NCI-H2107 treated with DMSO at 0.1 percent for 48 hours (cell line): ENCODE data around the gene ETV3.
A peak's percentile ranks its signal among the peaks of the same experiment; 100 is the strongest.

ENCODE experiments used
- DNase-seq: peaks from one replicate; lab custom pipeline; 2025; ENCODE audit not compliant: unreplicated experiment; lab: John Stamatoyannopoulos, UW

Gene ETV3

DNA sequence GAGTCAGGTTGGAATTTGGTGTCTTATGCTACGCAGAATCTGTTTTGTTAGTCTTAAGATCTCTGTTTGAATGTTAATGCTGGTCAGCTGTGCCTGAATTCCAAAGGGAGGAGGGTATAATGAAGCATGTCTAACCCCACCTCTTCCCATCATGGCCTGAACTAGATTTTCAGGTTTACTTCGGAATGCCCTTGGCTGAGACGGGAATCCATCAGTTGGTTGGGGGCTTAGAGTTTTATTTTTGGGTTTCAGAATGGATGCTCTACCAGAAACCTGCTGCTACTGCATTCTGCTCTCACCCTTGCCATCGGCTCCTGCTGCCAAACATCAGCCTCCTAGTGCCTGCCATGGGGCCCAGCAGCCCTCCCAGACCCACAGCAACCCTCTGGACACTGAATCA lies 24.1 kb upstream of the ETV3 start:
- DNase-seq = no peak

DNA sequence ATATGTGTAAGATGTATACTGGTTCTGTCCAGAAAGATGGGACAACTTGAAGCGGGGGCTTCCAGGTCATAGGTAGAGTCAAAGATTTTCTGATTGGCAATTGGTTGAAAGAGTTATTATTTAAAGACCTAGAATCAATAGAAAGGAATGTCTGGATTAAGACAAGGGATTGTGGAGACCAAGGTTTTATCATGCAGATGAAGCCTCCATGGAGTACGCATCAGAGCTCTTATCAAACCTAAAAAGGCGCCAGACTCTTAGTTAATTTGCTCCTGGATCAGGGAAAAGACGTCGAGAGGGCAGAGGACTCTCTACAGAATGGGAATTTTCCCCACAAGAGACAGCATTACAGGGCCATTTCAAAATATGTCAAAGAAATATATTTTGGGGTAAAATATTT lies 23.7 kb upstream of the ETV3 start:
- DNase-seq = no peak

DNA sequence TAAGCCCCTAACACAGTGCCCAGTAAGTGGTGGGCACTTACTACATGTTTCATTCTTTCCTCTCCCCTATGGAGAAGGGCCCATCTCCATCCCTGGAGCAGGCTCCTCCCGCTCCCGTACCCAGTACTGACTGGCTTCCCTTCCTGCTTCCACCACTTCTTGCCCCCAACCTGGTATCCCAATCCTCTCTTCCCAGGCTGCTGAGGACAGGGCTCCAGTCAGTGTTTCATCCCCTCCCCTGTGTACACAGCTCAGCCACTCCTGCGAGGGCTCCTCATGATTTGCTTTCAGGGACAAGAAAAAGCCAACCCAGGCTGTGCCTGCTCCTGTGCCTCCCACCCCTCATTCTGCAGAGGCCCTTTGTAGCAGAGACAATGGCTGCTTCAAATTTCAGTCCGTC lies 20.8 kb upstream of the ETV3 start:
- DNase-seq = no peak

DNA sequence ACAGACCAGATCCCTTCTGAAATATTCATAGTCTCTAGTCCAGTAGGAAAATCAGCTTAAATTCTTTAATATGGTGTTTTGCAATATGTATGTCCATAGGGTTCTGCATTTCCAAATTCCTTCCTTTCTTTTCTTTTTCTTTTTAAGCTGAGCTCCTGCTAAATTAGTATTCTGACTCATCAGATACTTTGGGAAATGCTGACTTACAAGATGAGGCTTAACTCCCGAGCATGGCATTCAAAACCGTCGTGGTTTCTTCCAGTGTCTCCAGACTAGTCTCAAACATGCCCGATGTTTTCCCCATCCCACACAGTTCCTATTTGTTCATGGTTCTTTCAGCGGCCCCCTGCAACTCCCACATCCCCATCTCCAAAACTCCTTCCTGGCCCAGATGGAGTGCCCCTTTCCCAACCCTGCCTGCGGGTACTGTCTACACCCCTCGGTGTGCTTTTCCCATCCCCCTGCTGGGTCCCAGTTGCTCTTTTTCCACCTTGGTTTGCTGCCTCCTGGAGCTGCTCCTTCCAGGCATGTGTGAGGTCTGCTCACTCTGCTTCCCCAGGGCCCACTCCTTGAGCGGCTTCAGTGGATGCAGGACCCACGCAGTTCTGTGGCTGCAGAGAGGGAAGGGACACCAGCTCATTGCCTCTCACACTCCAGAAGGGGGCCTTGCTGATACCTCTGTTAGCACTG lies 19.5 kb upstream of the ETV3 start:
- no peak for DNase-seq

DNA sequence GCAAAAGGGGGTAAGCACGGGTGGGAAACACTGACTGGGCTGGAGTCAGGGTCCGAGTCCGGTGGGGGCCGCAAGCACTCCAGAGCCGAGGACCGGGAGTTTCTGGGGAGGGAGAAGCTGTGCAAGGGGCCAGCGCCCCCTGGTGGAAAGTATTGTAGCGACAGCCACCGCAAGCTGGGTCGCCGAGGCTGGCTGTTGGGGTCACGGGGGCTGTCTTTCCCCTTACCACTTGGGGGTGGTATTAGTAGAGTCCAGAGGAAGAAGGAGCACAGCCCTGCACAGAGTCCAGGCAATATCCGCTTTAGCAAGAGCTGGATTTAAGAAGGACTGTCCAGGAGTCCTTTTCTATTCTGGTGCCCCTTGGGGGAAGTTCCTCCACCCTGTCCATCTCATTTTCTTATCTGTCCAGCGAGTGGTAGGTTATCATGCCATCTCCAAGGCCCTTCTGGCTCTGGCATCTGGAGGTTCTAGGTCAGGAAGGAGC lies 17.9 kb upstream of the ETV3 start:
- peak; percentile 18 for DNase-seq

DNA sequence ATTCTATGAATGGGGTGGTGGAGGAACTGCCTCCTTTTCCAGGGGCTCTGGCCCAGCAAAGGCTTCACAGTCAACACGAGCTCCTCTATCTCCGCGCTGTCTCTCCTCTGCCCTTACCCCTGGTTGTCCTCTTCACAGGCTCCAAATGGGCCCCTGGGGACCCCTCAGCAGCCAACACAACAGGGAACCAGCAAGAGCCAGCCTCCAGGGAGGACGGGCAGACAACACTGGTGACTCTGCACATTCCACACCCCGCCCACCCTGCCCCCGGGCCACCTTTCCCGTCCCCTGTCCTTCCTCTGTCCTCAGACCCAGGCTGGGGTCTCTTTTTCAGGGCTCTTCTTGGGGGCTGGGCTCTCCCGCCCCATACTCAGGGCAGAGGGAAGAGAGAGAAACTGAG lies 17.5 kb upstream of the ETV3 start:
- peak; percentile 14 for DNase-seq

DNA sequence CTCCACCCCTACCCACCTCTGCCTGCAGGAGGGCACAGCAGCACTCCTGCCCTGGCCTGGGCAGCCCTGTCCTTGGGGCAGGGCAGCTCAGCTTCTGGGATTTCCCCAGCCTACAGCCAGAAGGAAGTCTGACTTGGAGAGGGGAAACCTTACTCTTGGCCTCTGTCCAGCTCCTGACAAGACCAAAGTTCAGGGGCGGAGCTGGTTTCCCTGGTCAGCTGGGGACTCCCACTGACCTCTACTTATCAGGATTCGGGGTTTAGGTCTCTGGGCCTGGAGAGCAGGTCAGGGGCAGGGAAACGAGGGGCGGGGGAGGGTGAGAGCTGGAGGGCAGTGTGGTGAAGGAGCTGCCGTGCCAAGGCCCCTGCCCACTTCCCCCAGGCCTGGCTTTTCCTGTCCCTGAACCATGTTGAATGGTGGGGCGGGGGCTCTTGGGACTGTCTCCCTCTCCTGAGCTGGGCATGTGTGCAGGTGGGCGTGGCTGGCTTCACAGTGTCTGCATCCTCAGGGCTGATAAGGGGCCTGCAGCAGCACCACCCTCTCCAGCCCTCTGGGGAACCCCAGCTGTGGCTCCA lies 16.8 kb upstream of the ETV3 start:
- DNase-seq = no peak

DNA sequence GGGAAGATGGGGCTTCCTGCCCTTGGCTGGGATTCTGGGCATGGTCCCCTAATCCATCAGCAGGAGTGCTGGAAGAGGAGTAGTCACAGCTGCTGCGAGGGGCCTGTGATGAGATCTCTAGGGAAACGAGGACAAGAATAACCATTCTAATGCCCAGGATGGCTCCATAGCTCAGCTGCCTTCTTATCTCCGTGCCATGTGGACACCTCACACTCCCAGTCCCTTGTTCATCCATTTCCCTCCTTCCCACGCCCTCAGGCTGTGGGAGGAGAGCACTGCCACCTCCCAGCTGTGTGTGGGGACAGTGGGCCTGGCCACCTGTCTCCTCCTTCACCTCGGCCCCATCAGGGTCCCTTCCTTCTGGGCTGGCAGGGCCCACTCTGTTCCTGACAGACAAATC lies 16.1 kb upstream of the ETV3 start:
- DNase-seq = no peak

DNA sequence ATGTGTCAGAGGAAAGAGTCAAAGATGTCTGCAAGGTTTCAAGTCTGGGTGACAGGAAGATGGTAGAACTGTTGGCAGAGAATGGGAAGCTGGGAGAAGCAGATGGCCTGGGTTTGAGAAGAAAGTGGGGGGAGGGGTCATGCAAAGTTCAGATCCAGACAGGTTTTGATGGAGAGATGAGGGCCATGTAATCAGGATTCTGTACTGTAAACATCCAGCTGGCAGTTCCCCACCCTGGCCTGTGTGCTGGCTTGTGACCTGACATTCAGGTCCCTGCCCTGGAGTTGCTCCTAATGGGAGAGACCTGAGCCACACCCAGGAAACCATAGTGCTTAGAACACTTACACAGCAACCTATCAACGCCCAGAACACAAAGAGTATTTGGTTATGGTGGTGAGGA lies 15.6 kb upstream of the ETV3 start:
- no peak for DNase-seq

DNA sequence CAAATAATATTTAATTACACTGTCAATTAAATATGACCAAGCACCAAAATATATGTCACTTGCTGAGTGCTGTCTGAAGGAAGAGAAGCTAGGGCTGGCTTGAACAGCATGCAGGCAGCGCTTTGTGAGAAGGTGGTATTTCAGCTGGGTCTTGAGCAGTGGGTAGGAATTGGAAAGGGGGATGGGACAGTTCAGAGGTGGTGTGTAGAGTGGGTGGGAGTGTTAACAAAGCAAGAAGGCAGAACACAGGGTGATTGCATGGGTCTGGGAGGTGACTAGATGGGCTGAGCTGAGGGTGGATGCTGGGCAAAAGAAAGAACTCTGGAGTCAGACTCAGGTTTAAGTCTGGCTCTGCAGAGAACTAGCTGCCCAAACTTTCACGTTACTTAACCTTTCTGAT lies 14.3 kb upstream of the ETV3 start:
- no peak for DNase-seq

DNA sequence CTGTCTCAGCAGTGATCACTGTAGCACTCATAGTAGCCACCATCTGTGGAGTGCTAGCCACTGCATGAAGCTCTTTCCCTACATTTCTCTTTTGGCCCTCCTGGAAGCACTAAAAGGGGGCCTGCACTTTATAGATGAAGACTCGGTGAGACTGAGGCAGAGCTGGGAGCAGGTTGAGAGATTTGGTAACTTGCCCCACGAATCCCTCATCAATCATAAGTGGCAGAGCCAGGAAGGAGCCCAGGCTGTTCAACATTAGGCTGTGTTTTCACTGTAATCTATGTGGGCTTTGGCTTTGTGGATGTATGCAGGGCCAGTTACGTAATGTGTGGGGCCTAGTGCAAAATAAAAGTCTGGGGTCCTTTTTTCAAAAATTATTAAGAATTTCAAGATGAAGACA lies 13.3 kb upstream of the ETV3 start:
- DNase-seq = no peak

DNA sequence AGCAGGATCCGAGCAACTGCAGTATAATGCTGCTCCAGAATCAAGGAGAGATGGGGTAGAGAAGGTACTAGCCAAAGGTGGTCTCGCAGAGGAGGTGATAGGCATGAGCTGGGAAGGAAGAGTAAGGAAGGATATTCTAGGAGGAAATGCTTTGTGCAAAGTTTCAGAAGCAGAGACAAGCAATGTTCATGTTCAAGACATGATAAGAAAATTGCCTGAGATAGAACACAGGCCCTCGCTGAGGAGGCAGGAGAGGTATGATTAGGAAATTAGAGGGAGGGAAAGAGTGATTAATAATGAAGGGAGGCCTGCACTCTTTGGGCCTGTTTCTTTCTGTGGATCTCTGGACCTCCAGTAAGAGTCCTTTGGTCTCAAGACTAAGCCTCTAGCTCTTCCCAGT lies 12.9 kb upstream of the ETV3 start:
- DNase-seq = no peak

DNA sequence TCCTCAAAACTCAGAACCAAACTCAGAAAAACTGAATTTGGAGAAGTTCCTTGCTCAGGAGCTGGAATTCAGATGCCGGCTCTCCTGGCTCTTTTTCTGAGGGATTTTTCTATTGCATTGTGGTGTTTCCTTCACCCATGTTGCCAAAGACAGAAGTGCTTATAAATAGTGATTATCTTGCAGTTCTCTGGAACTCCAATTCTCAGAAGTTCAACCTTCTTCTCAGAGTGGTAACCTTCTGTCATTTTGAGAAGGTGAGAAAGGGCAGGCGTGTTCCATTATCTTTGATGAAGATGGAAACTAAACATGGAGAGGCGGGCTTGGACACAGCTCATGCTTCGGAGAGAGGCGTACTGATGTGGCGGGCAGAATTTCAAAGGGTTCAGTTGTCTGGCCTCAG lies 12.4 kb upstream of the ETV3 start:
- DNase-seq = no peak

DNA sequence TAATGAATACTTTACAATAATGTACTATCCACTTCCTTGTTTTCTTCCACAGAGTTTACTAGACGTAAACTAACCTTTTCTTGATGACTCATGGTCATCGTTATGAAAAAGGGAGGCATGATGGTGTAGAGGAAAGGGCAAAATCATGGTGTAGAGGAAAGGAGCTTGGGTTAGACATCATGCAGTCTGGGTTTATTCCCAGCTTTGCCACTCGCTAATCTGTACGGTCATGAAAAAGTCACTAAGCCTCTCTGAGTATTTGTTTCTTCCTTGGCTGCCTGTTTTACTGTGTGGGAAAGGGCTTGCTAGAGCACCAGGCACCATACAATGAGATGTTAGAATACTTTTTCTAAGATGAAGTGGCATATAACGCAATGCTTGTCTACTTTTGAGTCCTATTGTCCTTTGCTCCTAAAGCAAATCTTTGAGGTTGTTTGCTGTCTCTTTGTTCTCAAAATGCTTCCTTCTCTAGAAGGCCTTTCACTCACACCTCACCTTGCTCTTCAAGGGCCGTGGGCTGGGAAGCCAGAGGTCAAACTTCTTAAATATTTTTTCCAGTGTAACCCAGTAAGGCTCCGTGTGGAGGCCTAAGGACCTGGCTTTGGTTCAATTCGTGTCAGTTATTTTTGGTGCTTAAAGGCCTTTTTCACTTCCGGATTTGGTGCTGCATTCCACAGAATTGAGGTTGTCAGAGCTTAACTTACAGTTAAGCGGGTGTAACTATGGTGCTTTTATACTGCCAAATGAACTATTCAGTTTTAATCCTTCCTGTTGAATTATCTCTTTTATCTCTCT lies 9.9 kb upstream of the ETV3 start:
- DNase-seq = no peak

DNA sequence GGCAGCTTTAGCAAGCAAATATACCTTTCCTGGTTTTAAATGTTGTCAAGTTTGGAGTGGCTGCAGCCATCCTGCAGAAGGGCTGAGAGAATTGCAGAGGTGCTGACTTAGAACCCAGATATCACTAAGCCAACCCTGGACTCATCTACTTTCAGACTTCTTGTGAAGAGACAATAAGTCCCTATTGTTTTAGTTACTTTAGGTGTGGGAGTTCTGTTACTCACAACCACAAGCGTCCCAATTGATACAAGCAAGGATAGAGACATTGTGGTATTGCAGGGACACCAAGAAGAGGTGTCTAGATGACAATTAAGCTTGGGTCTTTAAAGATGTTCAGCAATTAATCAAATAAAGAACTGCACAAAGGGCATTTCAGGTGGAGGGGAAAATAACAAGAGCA lies 8.8 kb upstream of the ETV3 start:
- no peak for DNase-seq

DNA sequence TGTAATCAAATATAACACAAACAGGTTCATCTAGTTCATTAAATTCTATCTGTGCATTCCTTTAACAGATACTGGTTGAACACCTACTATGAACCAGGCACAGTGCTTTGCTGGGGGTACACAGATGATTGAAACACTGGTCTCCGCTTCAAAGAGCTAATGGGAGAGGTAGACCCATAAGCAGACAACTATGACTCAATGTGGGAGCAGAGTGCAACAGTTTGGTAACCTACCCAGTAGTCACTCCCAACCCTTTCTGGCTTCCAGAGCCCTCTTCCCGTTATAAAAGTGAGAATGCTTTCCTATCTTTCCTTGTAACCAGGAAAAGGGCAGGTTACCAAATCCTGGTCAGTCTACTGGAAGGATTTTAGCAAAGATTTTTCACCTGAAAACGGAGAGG lies 8.0 kb upstream of the ETV3 start:
- DNase-seq = no peak

DNA sequence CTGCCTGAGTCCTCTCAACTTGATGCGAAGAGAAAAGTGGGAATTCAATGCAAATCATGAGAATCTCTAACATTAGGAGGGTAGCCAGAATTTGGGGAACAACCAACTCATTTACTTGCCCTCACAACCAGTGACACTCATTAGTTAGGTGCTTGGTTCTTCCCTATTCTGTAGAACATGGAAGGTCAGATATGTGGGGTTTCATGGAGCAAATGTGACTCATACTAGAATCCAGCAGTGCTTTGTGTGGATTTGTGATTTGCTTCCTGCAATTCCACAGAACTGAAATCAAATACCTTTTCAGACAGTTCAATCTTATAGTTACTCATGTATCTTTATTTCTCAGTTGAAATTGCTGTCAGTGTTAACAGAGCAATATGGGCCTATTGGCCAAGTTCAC lies 6.9 kb upstream of the ETV3 start:
- DNase-seq = no peak

DNA sequence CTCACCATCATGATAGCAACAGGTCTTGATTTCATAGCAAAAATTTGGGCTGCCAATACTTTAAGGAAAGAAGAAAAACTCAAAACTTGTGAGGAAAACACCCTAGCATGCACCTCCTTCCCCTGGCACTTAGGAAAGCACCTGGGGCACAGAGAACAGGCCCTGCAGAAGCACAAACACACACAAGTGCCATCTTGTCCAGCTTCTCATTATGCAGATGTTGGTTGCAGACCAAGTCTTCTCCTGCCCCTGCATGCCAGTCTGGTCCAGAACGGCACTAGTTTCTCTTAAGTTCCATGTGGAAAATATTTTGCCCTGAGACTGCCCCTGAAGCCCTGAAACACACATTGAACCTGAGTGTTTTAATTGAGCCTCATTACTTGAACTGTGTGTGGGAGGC lies 6.3 kb upstream of the ETV3 start:
- DNase-seq = no peak

DNA sequence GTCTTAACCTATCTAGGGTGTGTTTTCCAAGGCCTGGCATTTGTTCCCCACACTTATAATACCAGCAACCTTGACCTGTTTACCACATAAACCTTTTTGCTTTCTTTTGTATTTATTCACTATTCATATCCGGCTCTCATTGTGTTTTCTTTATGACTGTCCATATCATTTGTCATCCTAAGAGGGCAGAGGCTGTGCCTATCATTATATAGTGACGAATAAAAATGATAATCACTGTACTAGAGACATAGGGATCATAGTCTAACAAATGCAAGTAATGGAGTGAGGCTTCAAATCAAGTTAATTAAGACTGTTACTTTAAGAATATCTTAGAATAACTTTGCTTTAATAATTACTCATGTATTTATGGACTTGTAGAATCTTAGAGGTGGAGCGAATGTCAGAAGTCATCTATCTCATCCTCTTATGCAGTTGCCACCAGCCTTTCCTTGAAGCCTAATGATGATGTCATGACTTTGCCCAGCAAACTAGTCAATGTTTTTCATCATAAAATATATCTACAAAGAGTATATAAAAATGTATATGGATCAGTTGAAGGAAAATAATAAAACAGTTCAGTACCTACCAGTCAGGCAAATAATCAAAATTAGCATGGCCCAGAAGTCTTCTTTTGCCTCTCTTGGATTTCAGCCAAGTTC lies 4.7 kb upstream of the ETV3 start:
- no peak for DNase-seq

DNA sequence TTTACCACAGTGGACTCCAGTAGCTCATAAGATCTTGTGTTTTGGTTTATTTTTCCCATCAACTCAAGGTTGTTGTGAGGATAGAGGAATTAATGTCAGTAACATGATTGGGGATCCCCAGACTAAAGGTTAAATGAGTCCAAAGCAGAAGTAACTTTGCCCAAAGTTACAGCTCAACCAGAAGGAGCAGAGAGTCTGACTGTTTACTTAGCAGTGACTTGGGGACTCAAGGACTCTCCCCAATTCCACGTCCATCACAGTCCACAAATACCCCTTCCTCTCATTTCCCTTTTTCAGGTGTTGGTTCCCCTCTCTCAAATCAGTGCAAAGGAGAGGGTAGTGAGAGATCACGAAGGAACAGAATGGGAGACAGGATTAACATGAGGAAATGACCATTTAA lies 4.0 kb upstream of the ETV3 start:
- no peak for DNase-seq

DNA sequence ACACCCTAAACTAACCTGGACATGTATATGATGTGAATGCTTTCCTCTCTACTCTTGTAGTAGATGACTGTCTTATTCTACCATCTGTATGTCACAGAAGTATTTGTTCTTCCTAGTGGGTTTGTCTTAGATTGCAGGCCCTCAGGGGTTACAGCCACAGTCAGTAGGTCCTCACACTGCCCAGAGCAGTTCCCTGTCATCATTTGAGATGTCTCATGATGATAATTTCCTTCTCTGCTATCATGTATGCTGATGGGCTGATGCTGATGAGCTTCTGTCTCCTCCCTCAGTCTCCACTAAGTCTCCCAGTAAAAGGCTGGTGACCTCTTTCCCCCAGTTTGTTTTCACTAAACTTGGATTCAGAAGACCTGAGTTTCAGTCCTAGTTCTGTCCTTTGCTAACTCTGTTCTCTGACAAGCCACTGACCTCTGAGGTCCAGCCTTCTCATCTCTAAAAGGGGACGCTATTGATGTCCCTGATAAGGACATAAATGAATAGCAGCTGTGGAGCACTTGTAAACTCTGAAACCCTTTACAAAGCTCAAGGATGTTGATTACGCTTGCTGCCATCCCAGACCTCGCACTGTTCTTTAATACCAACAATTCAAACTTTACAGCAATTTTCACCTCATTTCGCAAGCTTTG lies 3.1 kb upstream of the ETV3 start:
- no peak for DNase-seq
